ENCODE data around the gene ARF1.

The ARF1 gene

DNA sequence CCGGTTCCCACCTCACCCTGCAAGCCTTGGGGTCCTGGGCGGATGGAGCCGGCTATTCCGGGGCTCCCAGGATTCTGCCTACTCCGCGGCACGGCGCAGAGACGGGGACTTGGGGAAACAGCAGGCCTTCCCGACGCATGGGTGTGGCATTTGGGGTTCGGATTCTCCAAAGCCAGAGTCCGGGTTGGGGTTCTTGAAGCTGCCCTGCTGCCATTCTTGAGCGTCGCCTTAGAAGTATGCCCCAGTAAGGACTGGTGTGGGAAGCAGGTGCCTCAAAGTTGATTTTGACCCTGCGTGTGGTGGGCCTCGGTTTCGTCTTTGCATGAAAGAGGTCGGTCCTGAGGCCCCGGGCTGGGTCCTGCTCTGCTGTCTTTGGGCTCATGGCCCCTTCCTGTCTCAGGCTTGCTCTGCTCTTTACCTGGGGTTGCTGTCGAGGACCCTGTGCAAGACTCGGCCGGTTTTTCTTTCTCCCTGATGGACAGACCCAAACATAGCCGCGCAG, 58.3 kb downstream of the ARF1 start:
- TF ChIP-seq, protein P1, sequence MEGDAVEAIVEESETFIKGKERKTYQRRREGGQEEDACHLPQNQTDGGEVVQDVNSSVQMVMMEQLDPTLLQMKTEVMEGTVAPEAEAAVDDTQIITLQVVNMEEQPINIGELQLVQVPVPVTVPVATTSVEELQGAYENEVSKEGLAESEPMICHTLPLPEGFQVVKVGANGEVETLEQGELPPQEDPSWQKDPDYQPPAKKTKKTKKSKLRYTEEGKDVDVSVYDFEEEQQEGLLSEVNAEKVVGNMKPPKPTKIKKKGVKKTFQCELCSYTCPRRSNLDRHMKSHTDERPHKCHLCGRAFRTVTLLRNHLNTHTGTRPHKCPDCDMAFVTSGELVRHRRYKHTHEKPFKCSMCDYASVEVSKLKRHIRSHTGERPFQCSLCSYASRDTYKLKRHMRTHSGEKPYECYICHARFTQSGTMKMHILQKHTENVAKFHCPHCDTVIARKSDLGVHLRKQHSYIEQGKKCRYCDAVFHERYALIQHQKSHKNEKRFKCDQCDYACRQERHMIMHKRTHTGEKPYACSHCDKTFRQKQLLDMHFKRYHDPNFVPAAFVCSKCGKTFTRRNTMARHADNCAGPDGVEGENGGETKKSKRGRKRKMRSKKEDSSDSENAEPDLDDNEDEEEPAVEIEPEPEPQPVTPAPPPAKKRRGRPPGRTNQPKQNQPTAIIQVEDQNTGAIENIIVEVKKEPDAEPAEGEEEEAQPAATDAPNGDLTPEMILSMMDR (IDR thresholded peaks at IDR 0.05; ENCODE audit: control insufficient read depth, insufficient read depth, low read depth, low read length, missing control alignments), result no peak

DNA sequence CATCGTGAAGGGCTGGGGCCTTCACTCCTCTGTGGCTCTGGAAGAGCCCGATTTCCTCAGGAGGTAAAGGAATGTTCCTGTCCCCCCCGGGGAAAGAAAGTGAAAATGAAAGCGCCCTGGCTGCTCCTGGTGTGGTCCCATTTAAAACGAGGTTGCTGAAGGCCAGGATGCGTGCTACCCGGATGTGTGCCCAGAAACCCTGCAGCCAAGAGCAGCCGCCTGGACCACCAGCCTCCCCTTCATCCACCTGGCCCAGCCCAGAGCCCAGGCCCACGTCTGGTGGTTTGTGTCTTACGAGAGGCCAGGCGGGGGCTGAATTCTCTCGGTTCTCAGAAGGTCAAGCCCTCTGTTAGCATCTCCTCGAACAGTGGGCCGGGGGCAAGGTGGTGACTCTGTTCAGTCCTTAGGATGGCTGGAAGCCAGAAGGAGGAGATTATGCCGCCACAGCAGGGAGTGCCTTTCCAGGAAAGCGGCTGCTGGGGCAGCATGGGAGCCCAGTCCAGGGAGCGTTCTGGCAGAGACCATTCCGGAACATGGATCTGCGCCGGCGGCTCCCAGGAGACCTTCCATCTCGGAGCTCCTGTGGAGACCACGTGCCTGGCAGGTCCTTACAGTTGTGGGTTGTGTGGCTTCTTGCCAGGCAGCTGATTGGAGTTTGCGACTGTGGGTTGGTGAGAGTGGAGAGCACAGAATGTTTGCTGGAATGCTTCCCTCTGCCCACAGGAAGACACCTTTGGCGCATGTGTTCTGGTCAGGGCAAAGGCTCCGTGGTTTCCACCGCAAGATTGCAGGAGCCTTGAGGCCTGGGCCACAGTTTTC, 58.9 kb downstream of the ARF1 start:
- H3K4me3 ChIP-seq (ENCODE audit: control insufficient read depth, low read depth, low read length), result peak overlapping the region; percentile 98
- TF ChIP-seq, protein P1 (IDR thresholded peaks at IDR 0.05; ENCODE audit: control insufficient read depth, insufficient read depth, low read depth, low read length, missing control alignments), result no peak
- no peak for DNase-seq (ENCODE audit: low read depth)

More for the DNA sequence above, 58.3 kb downstream of the ARF1 start:
- DNase-seq (ENCODE audit: low read depth), result no peak
- peak overlapping the region; percentile 98 for H3K4me3 ChIP-seq (ENCODE audit: control insufficient read depth, low read depth, low read length)

DNA sequence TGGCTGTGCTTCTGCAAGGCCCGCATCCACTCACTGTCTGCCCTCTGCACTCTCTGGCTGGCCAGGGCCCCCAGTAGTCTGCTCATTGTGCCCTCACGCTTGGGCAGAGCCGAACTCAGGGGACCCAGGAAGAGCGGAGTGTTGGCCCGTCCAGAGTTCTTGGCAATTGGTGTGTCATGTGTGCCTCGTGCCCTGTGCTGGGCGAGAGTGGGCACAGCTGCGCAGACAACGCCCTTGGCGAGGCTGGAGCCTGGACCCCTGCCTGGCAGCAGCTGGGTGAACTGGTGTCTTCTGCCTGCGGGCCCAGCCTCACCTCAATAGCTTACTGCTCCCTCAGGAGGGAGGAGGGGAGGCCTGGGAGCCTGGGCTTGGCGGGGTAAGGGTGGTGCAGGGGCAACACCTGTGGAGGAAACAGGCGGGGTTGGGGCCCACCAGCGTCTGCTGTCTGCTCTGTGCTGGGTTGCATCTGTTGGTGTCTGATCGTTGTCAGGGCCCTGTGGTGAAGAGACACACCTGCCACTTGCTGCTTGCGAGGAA, 59.7 kb downstream of the ARF1 start:
- DNase-seq (ENCODE audit: low read depth), result no peak
- TF ChIP-seq, protein P1 (IDR thresholded peaks at IDR 0.05; ENCODE audit: control insufficient read depth, insufficient read depth, low read depth, low read length, missing control alignments), result no peak
- H3K4me3 ChIP-seq (ENCODE audit: control insufficient read depth, low read depth, low read length), result peak overlapping the region; percentile 98

DNA sequence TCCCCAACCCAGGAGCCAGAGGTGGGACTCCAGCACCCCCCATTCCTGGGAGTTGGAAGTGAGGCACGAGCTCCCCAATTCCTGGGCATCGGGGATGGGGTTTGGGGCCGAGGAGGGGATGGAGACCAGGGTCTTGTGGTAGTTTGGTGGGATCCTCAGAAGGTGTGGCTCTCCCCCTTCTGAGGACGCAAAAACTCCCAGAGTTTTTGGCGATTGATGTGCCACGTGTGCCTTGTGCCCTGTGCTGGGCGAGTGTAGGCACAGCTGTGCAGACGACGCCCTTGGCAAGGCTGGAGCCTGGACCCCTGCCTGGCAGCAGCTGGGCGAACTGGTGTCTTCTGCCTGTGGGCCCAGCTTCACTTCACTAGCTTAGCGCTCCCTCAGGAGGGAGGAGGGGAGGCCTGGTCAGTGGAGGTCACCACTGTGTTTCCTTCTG, 60.2 kb downstream of the ARF1 start:
- no peak overlapping the region for H3K4me3 ChIP-seq (ENCODE audit: control insufficient read depth, low read depth, low read length)
- TF ChIP-seq, protein P1 (IDR thresholded peaks at IDR 0.05; ENCODE audit: control insufficient read depth, insufficient read depth, low read depth, low read length, missing control alignments), result no peak
- no peak for DNase-seq (ENCODE audit: low read depth)

DNA sequence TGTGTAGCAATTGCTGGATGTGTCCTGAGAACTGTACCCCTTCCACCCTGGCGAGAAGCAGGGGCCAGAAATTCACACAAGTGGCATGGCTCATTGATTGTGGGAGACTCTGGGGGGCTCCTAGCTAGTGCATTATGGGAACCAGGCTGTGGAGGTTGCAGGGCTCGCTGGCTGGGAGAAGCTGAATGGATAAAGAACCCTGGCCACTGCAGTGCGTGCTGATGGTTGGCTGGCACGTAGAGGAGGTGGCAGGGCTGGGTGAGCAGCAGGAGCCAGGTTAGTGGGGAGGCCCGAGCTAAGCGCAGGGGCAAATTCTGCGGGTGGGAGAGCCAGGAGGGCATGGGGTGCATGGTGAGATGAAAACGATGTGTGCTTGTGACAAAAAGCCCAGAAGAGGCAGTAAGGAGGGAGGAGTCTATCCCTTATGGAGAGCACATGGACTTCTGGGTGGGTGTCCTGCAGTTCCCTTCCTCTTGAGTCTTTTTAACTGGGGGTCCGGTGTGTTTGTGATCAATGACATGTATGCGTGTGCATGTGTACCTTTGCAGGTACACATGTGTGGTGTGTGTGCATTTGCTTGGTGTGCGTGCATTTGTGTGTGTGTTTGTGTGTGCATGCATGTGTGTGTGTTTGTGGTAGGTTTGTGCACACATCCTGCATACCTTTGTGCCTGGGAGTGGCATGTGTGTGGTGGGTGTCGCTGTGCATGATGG, 61.1 kb downstream of the ARF1 start:
- TF ChIP-seq, protein P1 (IDR thresholded peaks at IDR 0.05; ENCODE audit: control insufficient read depth, insufficient read depth, low read depth, low read length, missing control alignments), result no peak
- no peak for DNase-seq (ENCODE audit: low read depth)

DNA sequence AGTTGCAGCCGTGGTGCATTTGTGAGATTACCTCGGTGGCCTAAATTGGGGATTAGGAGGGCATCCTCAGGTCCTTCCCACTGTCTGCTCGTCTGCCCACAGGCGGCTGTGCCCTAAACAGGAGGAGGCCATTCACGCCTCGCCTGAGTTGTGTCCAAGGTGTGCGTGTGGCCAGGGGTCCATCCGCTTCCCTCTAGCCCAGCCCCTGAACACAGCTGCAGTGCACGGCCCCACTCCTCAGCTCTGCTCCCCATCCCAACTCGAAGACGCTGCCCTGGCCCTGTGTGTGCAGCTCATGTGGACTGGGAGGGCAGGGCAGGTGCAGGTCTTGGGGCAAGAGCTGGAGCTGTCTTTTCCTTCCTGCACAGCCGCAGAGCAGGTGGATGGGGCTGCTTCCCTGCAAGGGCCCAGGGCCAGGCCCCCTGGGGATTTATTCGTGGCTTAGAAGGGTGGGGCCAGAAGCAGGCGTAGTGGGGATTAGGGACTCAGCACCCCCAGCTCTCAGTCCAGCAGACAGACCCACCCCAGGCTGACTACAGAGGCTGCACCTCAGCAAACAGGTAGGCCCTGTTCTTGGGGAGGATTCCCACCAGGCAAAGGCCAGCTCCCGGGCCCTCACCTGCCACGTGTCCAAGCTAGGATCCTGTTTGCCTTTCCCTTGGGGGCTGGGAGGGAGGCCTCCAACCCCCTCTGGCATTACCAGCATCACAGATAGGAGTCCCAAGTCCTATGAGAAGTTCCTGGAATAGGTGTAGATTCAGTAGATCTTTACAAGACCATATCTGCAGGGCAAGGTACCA, 61.9 kb downstream of the ARF1 start:
- TF ChIP-seq, protein P1 (IDR thresholded peaks at IDR 0.05; ENCODE audit: control insufficient read depth, insufficient read depth, low read depth, low read length, missing control alignments), result no peak
- no peak for DNase-seq (ENCODE audit: low read depth)
- H3K4me3 ChIP-seq (ENCODE audit: control insufficient read depth, low read depth, low read length), result no peak overlapping the region

More for the DNA sequence above, 61.1 kb downstream of the ARF1 start:
- H3K4me3 ChIP-seq (ENCODE audit: control insufficient read depth, low read depth, low read length), result no peak overlapping the region
